CD4-positive, alpha-beta T cell treated with Interleukin-6 for 4 hours (primary cell): ENCODE data around the gene CLEC6A.
"Not testable (repeated sequence)": the region's sequence is repeated elsewhere in the genome, so short reads cannot be mapped to it uniquely, and the experiment has no call there.

Experiments used
- DNase-seq: peaks from one replicate; pipeline ENCODE4 v3.0.0-alpha.2; 2020; ENCODE audit warnings: mixed read lengths

Gene CLEC6A

DNA sequence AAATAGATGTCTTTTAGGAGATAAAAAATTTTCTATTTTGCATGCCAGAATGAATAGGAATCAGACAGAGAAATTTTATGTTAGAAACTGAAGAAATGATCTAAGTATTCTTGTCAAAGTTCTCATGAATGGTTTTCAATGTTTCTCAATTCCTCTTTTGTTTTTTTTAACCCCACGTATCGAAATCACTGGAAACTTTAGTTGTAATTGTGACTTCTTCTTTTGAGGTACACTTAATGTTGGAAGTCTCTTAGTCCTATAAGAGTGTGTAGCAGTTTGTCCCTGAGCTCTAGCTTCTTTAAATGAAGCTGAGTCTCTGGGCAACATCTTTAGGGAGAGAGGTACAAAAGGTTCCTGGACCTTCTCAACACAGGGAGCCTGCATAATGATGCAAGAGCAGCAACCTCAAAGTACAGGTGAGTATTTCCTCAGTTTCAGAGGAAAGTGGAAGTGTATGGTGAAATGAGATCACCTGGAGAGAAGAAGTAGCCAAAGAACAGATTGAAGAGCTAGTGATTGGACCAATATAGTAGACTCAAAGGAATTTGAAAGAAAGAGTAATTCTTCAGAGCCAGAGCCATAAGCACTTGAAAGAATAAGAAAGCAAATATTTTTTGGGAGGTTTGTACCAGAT is at the start of gene CLEC6A:
TSS of gene CLEC6A (plus strand) at position 236 of the 634 bp plus-strand sequence. CDS start at position 386, 150 bp downstream.
- DNase-seq, result no peak

DNA sequence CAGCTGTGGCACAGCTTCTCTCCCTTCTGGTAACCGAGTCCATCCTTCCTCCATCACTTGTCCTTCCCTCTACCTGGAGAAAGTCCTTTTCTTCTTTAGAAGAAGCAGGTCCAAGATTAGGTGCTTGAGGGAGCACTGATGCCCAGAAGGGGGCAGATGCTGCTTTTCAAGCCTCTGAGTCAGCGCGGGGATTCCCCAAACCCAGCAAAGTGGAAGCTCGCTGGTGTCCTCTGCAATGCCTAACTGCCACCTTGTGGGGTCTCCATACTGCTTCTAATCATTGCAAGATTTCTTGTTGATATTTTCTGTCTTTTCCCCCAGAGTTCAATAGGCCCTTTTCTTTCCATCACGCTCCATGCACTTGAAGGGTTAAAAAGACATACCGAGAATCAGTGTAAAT is 36.2 kb upstream of the CLEC6A start:
- DNase-seq, result not testable (repeated sequence)

DNA sequence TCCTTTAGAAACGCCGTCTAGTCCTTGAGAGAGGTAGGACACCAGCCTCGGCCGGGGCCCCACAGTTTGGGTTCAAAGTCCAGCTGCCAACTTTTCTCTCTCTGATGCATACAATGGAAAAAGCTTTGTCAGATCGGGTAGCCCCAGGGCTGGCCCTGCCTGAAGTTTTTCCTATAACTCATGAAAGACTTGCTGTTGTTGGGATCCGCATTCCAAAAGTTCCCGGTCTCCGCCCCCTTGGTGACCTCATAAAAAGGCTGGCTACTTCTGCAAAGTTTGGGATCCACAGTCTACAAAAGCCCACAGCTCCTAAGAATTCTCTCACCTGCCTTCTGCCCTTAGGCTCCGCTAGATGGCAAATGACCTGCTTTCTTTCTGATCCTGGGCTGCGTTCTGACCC is 35.3 kb upstream of the CLEC6A start:
- DNase-seq, result no peak

DNA sequence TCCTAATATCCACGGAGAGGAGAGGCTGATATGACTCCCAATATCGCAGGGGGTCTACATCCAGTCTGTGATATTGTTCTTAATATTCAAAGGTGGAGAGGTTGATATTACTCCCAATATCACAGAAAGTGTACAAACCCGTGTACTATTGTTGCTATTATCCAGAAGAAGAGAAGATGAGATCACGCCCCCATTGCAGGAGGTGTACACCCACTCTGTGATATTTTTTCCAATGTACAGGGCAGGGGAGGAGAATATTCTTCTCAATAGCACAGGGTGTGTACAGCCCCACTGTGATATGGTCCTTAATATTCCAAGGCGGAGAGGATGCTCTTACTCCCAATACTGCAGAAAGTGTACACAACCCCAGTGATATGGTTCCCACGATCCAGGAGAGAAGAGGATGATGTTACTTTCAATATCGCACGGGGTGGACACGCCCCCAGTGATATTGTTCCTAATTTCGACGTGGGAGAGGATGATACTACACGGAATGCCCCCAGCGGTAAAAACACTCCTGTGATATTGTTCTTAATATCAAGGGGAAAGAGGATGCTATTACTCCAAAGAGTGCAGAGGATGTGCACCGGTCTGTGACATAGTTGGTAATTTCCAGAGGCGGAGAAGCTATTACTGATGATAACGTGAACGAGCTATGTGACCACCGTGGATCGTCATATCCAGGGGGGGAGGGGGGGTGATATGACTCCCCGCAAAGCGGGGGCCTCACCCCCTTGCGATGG is 11.1 kb upstream of the CLEC6A start:
- DNase-seq, result not testable (repeated sequence)

DNA sequence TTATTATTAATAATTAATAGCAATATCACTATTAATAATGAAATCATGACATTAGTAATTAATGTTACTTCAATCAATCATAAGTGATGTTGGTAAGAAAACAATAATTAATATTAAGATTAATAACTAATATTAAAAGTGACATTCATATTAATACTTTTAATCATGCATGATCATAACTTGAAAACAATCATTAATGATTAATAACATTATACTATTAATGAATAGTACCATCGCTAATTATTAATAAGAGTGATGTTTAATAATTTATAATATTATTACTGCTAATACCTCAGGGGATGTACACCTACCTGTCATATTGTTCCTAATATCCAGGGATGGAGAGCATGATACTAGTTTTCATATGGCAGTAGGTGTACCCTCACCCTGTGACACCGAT is 10.0 kb upstream of the CLEC6A start:
- DNase-seq, result no peak

DNA sequence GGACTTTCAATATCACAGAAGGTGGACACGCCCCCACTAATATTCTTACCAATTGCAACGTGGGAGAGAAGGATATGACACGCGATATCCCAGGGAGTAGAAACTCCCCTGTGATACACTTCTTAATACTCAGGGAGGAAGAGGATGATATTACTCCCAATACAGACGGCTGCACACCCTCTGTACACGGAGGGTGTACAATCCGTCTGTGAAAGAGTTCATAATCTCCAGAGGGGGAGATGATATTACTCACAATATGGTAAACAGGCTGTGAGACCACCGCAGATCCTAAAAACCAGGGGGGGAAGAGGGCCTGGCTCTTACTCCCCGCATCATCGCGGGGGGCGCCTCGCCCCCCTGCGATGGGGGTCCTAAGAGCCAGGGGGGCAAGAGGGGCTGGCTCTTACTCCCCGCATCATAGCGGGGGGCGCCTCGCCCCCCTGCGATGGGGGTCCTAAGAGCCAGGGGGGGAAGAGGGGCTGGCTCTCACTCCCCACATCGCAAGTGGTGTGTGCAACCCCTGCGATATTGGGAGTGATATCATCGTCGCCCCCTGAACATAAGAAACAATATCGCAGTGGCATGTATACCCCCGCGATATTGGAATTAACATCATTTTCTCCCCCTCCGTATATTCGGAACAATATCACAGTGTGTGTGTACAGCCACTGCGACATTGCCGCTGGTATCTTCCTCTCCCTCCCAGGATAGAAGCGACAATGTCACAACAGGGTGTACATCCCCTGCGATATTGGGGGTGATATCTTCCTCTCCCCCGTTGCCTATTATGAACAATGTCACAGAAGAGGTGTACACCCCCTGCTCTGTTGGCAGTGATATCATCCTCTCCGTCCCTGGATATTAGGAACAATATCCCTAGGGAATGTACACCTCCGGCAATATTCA is 8.9 kb upstream of the CLEC6A start:
- DNase-seq, result no peak

DNA sequence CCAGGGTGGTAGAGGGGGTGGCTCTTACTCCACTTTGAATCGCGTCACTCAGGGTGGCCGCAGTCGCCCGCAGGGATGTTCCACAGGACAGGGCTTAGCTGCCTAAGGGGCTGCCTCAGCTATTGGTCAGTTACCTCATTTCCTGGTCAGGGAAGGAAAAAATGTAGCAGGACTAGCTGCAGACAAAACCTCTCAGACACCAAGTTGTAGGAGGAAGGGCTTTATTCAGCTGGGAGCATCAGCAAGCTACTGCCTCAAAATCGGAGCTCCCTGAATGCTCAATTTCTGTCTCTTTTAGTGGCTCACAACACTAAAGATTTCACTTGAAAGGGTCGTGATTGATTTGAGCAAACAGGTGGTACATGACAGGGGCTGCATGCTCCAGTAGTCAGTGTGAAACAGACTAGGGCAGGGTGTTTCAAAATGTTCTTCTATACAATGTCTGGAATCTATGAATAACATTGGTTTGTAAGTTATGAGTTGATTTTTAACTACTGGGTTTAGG is 6.4 kb upstream of the CLEC6A start:
- DNase-seq, result no peak

DNA sequence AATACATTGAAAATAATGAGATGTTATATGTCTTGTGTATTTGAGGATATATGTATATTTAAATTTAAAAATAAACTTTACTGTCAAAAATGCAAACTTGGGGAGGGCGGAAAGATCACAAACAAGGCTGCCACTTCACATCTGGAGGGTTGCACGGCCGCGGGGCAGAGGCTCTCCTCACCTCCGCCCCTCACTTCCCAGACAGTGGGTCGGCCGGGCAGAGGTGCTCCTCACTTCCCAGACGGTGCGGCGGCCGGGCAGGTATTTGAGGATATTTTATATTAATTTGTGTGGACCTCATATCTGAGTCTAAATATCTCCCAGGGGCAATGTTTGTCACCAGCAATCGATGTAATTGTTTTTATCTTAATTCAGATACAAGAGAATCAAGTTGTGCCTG is 3.7 kb upstream of the CLEC6A start:
- DNase-seq, result no peak

DNA sequence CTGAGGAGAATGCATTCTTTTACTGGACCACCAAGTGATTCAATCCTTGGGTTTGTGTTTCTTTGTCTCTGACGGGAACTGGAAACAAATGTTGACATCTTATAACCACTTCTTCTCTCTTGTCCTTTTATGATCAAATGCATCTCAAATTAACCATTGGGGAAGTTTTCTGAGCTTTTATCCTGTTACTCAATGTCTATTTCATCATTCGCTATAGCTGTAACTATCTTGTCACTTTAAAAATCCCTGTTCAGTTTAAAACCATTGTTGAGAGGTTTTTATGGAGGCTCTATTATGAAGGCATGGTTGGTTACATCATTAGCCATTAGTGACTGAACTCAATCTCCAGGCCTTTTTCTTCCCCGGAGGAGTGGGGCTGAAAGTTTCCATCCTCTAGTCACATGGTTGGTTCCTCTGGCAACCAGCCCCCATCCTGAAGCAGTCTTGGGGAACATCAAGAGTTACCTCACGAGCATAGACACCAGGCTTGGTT is 2.7 kb upstream of the CLEC6A start:
- no peak for DNase-seq

DNA sequence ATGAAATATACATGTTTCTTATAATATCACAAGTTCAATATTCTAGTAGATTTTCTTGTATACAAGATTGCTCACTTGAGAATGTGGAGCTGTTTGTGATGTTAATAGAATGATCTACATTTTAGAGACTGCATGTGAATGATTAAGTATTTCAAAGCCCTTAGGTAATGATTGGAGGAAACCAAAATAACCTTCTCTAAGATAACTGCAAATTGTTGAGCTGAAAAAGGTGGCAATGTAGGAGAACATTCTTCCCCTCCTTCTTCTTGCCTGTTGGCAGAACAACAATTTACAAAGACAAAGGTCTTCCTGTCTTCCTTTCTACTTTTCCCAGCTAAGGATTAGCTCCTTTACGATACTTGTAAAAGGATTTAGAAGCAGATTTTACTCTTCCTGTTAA is 2.0 kb upstream of the CLEC6A start:
- no peak for DNase-seq

DNA sequence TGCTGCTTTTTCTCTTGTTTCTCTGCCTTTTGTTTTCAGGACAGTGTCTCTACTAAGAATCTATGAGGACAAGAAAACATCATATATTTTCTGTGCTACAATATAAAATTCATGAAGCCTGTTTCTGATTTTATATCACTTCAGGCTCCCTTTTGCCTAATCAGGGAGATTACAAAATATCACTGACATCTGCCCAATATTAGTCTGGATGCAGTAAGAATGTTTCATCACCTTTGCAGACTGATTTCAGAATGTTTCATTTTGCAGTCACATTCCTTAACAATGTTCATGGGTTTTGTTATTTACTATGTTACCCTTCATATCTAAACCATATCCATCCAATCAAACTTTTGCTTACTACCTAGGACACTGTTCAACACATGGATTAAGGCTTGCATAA is 491 bp upstream of the CLEC6A start:
- DNase-seq, result no peak

DNA sequence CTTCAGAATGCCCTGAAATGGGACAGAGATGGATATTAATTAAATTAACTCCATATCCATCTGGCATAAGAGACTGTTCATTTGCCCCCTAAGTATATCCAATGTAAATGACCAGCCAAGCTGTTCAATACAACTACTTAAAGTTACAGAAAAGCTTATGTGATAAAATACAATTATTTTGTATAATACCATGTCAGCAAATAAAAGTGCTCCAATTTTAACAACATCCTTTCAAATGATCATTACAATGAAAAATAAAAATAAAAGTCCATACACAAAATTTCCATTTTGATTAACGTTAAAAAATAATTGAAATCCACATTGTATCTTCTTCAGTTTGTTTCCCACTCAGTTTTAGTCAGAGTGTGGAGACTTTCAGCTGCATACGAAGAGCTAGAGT is 5.7 kb downstream of the CLEC6A start:
- DNase-seq, result no peak

DNA sequence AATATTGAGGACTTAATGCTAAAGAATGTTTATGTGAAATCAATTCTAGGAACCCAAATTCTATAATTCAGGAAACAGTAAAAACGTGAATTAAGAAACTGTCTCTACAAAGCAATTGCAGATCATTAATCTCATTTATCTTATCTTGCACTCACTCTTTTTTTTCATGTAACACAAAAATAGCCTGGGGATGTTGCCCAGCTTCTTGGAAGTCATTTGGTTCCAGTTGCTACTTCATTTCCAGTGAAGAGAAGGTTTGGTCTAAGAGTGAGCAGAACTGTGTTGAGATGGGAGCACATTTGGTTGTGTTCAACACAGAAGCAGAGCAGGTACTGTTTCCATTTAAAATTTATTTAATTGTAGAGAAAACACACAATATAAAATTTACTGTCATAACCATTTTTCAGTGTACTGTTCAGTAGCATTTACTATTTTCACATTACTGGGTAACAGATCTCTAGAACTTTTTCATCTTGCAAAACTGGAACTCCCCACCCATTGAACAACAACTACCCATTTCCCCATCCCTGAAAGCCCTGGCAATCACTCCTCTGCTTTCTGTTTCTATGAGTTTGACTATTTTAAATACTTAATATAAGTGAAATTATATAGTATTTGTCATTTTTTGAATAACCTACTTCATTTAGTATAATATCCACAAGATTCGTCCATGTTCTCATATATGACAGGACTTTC is 9.7 kb downstream of the CLEC6A start:
- DNase-seq, result no peak

DNA sequence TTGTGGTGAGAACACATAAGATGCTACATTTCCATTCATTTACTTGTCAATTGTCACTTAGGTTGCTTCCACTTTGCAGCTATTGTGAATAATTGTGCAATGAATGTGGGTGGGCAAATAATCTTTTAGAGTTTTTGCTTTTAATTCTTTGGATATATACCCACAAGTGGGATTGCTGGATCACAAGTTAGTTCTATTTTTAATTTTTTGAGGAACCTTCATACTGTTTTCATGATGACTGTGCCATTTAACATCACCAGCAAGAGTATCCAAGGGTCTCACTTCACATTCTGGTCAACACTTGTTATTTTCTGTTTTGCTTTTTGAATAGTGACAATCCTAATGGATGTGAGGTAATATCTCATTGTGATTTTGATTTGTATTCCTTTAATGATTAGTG is 10.5 kb downstream of the CLEC6A start:
- DNase-seq, result no peak

DNA sequence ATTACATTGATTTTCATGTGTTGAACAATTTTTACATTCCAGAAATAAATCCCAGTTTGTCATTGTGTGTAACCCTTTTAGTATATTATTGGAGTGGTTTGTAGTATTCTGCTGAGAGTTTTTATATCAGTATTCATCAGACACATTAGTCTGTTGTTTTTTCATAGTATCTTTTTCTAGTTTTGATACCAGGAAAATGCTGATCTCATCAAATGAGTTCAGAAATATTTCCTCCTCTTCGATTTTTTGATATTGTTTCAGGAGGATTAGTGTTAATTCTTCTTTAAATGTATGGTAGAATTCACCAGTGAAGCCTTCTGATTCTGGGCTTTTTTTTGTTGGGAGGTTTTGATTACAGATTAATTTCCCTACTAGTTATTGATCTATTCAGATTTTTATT is 15.3 kb downstream of the CLEC6A start:
- no peak for DNase-seq

DNA sequence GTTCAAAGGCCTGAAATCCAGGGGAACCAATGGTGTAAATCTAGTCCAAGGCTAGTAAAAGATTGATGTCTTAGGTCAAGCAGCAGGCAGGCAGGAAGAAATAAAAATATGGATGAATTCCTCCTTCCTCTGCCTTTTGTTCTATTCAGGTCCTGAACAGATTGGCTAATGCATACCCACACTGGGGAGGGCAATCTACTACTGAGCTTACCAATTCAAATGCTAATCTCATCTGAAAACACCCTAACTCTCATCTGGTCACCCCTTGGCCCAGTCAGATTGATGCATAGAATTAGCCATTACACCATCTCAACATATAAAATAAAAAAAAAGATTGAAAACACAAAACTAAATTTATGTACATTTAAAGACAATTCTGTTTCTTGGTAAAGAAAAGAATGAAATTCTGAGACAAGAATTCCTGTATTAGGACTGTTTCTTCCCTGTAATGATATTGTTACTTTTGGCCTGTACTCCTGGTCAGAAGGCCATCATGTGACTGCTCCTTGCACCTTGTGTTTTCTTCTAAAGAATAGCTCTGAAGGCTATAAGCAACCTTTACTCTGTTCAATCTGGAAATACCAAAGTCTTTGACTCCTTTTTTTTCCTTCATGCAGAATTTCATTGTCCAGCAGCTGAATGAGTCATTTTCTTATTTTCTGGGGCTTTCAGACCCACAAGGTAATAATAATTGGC is 19.9 kb downstream of the CLEC6A start:
- DNase-seq, result no peak

DNA sequence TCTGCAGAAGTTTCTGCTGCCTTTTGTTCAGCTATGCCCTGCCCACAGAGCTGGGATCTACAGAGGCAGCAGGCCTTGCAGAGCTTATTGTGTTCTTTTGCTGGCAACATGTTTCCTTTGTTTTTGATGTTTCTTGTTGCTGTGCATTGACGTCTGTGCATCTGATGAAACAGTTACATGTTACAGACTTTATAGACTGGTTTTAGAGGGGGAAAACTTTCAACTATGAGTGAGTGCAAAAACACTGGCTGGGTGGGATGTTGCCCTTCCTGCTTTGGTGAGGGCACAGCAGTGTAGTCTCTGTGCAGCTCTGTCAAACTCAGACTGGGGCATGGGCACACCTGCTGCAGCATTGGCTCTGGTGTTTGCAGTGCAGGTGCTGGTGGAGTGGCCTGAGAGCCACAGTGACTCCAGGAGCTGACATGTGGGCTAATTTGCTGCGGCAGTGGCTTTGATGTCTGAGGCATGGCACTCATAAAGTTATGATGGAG is 26.9 kb downstream of the CLEC6A start:
- peak; percentile 2 for DNase-seq

DNA sequence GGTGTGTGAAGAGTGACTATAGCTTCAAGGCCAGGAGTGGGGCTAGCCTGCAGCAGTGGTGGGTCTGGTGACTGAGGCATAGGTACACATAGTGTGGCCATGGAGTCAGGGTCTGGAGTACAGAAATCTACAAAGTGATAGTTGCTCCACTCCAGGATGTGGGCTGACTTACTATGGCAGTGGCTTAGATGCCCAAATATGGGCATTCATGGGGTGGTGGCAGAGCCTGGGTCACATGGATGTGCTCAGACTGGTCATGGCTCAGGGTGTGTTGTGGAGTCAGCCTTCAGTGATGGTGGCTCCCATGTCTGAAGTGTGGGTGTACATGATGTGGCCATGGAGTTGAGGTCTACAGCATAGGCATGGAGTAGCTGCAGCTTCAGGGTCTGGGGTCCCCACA is 27.3 kb downstream of the CLEC6A start:
- DNase-seq, result no peak

DNA sequence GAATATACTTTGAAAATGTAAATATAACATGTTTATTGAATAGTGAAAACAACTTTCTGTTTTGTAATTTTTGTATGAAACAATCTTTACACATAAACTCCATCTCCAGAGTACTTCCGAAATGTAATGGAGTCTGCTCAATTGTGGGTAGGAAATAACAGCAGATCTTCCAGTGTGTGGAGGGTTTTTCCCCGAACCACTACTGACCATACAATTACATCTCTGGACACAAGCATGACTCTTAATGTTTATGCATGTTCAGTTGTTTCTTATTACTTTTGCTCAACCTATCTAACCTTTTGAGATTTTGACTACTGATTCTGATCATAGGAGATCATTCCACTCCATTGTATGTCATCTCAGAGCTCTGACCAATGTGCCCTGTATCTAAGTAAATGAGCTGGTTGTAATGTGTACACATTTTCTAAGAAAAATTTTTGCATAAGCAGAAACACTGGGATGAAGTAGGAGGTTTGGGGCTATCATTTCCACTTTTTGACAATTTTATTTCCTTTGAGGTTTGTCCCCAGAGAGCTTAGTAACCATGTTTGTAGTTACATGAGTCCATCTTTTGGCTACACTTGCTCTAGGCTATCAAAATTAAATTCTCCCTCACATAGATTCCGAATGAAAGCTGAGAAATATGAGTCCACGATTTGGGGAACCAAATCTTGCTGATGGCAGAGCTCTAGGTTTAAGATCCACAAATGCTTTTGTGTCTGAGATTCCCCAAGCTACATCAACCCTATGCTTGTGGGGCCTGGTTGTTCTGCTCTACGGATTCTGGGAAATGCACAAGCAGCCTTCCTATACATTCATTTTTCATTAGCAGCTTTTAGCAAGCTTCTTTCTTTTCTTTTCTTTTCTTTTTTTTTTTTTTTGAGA is 36.1 kb downstream of the CLEC6A start:
- DNase-seq, result no peak

DNA sequence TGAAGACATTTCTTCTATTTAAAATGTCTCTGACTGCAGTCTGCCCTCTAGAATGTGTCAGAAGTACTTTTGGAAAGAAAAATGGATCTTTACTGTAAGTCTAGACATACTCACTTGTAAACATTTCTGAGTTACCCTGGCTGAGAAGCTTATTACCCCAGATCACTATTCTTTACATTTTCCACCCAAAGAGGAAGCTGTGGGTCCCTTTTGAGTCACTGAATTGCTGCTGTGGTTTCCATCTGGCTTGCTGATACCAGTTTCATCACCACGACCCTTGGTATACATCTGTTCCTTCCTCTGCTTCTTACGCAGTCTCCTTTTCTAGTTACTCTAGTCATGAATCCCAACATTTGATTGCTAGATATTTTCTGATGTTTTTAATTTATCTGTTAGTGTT is 37.3 kb downstream of the CLEC6A start:
- DNase-seq, result peak; percentile 21

DNA sequence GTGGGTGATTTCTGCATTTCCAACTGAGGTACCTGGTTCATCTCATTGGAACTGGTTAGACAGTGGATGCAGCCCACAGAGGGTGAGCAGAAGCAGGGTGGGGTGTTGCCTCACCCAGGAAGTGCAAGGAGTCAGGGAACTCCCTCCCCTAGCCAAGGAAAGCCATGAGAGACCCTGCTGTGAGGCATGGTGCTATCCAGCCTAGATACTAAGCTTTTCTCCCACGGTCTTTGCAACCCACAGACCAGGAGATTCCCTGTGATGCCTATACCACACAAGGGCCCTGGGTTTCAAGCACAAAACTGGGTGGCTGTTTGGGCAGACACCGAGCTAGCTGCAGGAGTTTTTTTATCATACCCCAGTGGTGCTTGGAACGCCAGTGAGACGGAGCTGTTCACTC is 39.9 kb downstream of the CLEC6A start:
- not testable (repeated sequence) for DNase-seq
